ENCODE measurements around the gene AFF4. TPM values are rescaled to one million over a fixed set of nuclear protein-coding genes. Genes with fewer than 3 reads are reported as not detected.

AFF4 gene
- polyA plus RNA-seq, 3 donors from 2014 or later, result 10.7 to 31.8 (median 11.7) TPM

DNA sequence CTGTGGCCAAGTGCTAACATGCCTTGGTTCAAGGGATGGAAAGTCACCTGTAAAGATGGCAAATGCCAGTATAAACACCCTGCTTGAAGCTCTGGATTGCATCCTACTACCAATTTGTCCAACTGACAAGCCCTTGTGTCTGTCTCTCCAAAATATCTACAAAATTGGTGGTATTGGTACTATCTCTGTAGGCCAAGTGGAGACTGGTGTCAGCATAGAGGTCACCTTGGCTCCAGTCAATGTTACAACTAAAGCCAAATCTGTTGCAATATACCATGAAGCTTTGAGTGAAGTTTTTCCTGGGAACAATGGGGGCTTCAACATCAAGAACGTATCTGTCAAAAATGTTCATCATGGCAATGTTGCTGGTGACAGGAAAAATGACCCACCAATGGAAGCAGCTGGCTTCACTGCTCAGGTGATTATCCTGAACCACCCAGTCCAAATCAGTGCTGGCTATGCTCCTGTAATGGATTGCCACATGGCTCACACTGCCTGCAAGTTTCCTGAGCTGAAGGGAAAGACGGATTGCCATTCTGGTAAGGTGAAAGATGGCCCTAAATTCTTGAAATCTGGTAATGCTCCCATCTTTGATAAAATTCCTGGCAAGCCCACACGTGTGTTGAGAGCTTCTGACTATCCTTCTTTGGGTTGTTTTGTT is 19.9 kb downstream of the AFF4 start:
- DNase-seq, result no peak
- H3K9me3 Mint-ChIP-seq, result no peaks in the 10 kb centered on the region
- H3K36me3 Mint-ChIP-seq, result no peaks in the 10 kb centered on the region
- H3K4me1 Mint-ChIP-seq, result peaks cover 60 to 68% of the 10 kb centered on the region in 2 donors
- H3K4me3 Mint-ChIP-seq, result peak overlapping the region in 2 of 5 donors; percentile 10 to 30
- H3K27ac Mint-ChIP-seq, result peak overlapping the region in 1 of 6 donors; percentile 46
- H3K27me3 Mint-ChIP-seq (ENCODE audit: low read depth in 3 of 3), result peaks cover 0 to 4% (median 0%) of the 10 kb centered on the region in 3 donors

DNA sequence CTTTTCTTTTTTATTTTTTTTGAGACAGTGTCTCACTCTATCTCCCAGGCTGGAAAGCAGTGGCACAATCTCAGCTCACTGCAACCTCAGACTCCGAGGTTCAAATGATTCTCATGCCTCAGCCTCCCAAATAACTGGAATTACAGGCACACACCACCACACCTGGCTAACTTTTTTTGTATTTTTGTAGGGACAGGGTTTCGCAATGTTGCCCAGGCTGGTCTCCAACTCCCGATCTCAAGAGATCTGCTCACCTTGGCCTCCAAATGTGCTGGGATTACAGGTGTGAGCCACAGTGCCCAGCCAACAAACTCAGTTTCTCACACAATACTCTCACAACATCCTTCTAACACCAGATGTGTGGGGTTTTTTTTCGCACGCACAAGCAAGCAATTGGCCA is 22.1 kb downstream of the AFF4 start:
- Mint-ChIP-seq H3K36me3 (peaks cover 0 to 5% (median 4%) of the 10 kb centered on the region in 3 donors), H3K4me1 (peaks cover 55 to 69% of the 10 kb centered on the region in 2 donors), H3K4me3 (no peak overlapping the region), H3K27me3 (ENCODE audit: low read depth in 3 of 3) (peaks cover 0 to 4% (median 0%) of the 10 kb centered on the region in 3 donors), H3K27ac (peak overlapping the region in 4 of 6 donors; percentile 6 to 58 (median 46)), H3K9me3 (no peaks in the 10 kb centered on the region)
- DNase-seq, result no peak

DNA sequence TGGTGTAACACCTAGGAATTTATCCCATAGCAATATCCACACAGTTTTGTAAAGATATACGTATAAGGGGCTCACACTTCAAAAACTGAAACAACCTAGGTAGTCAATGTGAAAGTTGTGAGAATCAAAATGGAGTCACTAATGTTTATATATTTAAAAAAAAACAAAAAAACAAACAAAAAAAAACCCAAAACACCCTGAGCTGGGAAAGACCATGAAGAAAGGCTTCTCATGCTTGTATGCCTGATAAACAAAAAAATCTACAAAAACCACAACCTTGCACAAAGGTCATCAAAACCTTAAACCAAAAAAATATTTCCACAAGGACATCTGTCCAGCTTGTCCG is 35.4 kb downstream of the AFF4 start:
- no peaks in the 10 kb centered on the region for H3K9me3 Mint-ChIP-seq
- H3K4me1 Mint-ChIP-seq, result peaks cover 11 to 51% of the 10 kb centered on the region in 2 donors
- peaks cover 0 to 2% (median 0%) of the 10 kb centered on the region in 3 donors for H3K27me3 Mint-ChIP-seq (ENCODE audit: low read depth in 3 of 3)
- H3K4me3 Mint-ChIP-seq, result no peak overlapping the region
- H3K36me3 Mint-ChIP-seq, result peaks cover 11 to 32% (median 31%) of the 10 kb centered on the region in 3 donors
- no peak for DNase-seq
- H3K27ac Mint-ChIP-seq, result peak overlapping the region in 1 of 6 donors; percentile 7

DNA sequence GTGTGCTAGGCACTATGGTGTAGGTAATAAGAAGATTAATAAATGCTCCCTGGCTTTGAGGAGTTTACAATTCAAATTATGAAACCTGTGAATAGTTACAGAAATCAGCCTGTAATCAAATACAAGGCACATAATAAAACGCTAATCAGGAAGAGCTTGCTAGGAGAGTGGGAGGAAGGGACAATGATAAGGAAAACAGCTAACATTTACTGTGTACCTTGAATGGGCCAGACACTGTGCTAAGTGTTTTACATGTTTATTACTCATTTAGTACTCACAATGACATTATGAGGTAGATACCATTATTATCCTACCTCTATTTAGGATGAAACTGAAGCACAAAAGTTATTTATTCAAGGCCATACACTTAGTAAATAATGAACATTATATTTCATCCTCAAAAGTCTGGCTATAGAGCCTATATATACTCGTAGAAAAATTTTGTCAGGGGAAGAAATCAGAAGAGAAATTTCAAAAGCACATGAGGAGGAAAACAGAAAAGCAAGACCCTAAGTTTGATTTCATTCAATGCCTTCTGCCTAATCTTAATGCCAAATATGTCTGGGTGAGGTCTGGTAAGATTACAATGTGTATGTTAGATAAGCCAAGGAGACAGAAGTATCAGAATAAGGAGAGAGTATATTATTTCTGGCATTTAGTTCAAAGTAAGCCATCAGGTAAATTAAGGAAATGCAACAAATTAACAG is 35.9 kb downstream of the AFF4 start:
- peaks cover 11 to 51% of the 10 kb centered on the region in 2 donors for H3K4me1 Mint-ChIP-seq
- peak overlapping the region in 1 of 6 donors; percentile 2 for H3K27ac Mint-ChIP-seq
- H3K4me3 Mint-ChIP-seq, result no peak overlapping the region
- H3K27me3 Mint-ChIP-seq (ENCODE audit: low read depth in 3 of 3), result peaks cover 0 to 2% (median 0%) of the 10 kb centered on the region in 3 donors
- no peaks in the 10 kb centered on the region for H3K9me3 Mint-ChIP-seq
- DNase-seq, result no peak
- H3K36me3 Mint-ChIP-seq, result peaks cover 11 to 29% (median 28%) of the 10 kb centered on the region in 3 donors

DNA sequence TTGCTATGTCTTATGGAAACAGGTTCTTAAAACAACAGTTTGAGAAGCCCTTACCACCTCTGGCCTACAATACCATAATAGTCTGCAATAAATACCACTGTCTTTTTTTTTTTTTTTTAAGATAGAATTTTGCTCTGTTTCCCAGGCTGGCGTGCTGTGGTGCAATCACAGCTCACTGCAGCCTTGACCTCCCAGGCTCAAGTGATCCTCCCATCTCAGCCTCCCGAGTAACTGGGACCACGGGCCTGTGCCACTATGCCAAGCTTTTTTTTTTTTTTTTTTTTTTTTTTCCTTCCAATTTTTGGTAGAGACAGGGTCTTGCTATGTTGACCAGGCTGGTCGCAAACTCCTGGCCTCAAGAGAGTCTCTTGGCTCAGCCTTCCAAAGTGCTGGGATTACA is 37.0 kb downstream of the AFF4 start:
- H3K4me3 Mint-ChIP-seq, result no peak overlapping the region
- peaks cover 0 to 2% (median 0%) of the 10 kb centered on the region in 3 donors for H3K27me3 Mint-ChIP-seq (ENCODE audit: low read depth in 3 of 3)
- peaks cover 11 to 34% (median 28%) of the 10 kb centered on the region in 3 donors for H3K36me3 Mint-ChIP-seq

DNA sequence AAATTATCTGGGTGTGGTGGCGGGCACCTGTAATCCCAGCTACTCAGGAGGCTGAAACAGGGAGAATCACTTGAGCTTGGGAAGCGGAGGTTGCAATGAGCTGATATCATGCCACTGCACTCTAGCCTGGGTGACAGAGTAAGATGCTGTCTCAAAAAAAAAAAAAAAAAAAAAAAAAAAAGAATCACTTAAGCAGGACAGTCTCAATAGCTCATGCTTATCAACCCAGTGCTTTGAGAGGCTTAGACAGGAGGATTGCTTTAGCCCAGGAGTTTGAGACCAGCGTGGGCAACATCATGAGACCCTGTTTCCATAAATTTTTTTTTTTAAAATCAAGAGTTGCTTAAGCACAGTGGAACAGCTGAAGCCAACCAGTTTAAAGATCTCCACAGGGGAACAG is 47.3 kb downstream of the AFF4 start:
- H3K27me3 Mint-ChIP-seq (ENCODE audit: low read depth in 3 of 3), result peaks cover 0 to 2% (median 0%) of the 10 kb centered on the region in 3 donors
- peaks cover 9 to 18% (median 9%) of the 10 kb centered on the region in 3 donors for H3K36me3 Mint-ChIP-seq
- peak overlapping the region in 4 of 6 donors; percentile 8 to 77 (median 44) for H3K27ac Mint-ChIP-seq
- no peak for DNase-seq
- peaks cover 4 to 27% of the 10 kb centered on the region in 2 donors for H3K4me1 Mint-ChIP-seq
- no peak overlapping the region for H3K4me3 Mint-ChIP-seq
- no peaks in the 10 kb centered on the region for H3K9me3 Mint-ChIP-seq

More for the DNA sequence above, 37.0 kb downstream of the AFF4 start:
- H3K9me3 Mint-ChIP-seq, result no peaks in the 10 kb centered on the region
- H3K27ac Mint-ChIP-seq, result peak overlapping the region in 1 of 6 donors; percentile 61
- peaks cover 11 to 55% of the 10 kb centered on the region in 2 donors for H3K4me1 Mint-ChIP-seq
- no peak for DNase-seq

DNA sequence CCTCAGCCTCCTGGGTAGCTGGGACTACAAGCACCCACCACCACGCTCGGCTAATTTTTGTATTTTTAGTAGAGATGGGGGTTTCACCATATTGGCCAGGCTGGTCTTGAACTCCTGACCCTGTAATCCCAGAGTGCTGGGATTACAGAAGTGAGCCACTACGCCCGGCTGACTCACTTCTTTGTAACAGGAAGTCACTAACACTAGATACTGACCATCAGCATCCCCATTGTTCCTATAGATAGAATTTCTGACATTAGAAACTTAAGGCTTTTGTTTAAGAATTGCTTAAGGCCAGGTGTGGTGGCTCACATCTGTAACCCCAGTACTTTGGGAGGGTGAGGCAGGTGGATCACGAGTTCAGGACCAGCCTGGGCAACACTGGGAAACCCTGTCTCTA is 47.8 kb downstream of the AFF4 start:
- H3K4me1 Mint-ChIP-seq, result peaks cover 4 to 31% of the 10 kb centered on the region in 2 donors
- H3K27ac Mint-ChIP-seq, result peak overlapping the region in 1 of 6 donors; percentile 55

DNA sequence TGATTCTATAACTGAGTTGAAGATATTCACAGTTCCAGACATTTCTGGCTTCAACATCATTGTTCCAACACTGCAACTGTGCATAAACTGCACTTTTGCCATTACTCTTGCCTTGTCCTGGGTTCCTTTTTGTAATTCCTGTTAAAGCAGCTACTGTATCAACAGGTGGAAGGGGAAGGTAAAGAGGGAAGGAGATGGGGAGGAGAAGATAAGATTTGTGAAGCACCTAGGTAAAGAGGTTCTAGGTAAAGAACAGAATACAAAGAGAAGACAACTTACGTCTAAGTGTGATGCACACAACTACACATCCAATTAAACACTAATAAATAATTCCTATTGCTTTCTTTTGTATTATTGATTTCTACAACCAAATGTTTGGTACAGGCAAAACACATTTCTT is 53.7 kb downstream of the AFF4 start:
- peaks cover 7 to 10% (median 9%) of the 10 kb centered on the region in 3 donors for H3K36me3 Mint-ChIP-seq
- no peaks in the 10 kb centered on the region for H3K9me3 Mint-ChIP-seq
- H3K4me1 Mint-ChIP-seq, result peaks cover 15 to 56% of the 10 kb centered on the region in 2 donors
- no peak overlapping the region for H3K27ac Mint-ChIP-seq
- H3K4me3 Mint-ChIP-seq, result no peak overlapping the region
- peaks cover 0 to 2% (median 0%) of the 10 kb centered on the region in 3 donors for H3K27me3 Mint-ChIP-seq (ENCODE audit: low read depth in 3 of 3)
- no peak for DNase-seq

More for the DNA sequence above, 47.8 kb downstream of the AFF4 start:
- no peak for DNase-seq
- Mint-ChIP-seq H3K9me3 (no peaks in the 10 kb centered on the region), H3K4me3 (no peak overlapping the region), H3K36me3 (peaks cover 7 to 17% (median 9%) of the 10 kb centered on the region in 3 donors), H3K27me3 (ENCODE audit: low read depth in 3 of 3) (peaks cover 0 to 2% (median 0%) of the 10 kb centered on the region in 3 donors)

DNA sequence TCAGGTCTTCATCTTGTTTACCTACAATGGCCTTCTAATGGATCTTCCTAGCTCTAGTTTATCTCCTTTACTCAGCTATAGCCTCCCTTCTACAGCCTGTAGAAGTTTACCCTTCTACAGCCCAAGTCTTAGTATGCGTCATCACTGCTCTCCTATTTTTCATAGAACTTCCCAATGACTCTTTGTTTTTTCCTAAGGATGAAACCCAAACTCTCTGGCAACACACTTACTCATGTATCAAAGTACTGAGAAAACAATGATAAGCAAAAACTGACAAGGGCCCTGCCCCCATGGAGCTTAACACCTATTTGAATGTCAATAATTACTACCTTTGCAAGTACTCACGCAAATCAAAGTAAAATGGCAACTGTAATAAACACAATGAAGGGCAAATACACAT is 56.3 kb downstream of the AFF4 start:
- Mint-ChIP-seq H3K27ac (no peak overlapping the region), H3K4me1 (peaks cover 17 to 52% of the 10 kb centered on the region in 2 donors), H3K4me3 (no peak overlapping the region), H3K36me3 (peaks cover 8 to 15% (median 10%) of the 10 kb centered on the region in 3 donors), H3K9me3 (no peaks in the 10 kb centered on the region), H3K27me3 (ENCODE audit: low read depth in 3 of 3) (peaks cover 0 to 2% (median 0%) of the 10 kb centered on the region in 3 donors)
- DNase-seq, result no peak

DNA sequence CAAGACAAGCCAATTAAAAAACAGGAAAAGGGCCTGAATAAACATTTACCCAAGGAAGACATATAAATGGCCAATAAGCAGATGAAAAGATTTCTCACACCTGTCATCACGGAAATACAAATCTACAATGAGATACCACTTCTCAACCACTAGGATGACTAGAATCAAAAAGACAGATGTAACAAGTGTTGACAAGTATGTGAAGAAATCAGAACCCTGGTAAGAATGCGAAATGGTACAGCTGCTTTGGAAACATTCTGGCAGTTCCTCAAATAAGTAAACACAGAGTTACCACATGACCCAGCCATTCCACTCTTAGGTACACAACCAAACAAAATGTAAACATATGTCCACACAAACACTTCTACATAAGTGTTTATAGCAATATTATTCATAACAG is 57.5 kb downstream of the AFF4 start:
- Mint-ChIP-seq H3K4me3 (no peak overlapping the region), H3K4me1 (peaks cover 16 to 43% of the 10 kb centered on the region in 2 donors), H3K36me3 (peaks cover 4 to 12% (median 8%) of the 10 kb centered on the region in 3 donors), H3K9me3 (no peaks in the 10 kb centered on the region), H3K27me3 (ENCODE audit: low read depth in 3 of 3) (no peaks in the 10 kb centered on the region), H3K27ac (peak overlapping the region in 3 of 6 donors; percentile 2 to 24 (median 23))
- no peak for DNase-seq

DNA sequence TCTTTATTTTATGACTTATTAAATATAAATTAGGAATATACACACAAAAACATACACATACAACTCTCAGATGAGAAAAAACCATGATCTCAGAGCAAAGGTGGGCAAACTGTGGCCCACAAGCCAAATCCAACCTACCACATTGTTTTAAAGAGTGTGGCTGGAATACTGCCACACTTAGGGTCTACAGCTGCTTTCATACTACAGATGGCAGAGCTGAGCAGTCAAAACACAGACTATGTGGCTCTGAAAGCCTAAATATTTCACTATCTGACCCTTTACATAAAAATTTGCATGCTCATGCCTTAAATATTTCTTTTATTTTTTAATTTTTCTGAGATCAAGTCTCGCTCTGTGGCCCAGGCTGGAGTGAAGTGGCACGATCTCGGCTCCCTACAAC is 61.7 kb downstream of the AFF4 start:
- Mint-ChIP-seq H3K4me1 (peaks cover 14 to 31% of the 10 kb centered on the region in 2 donors), H3K9me3 (no peaks in the 10 kb centered on the region), H3K27me3 (ENCODE audit: low read depth in 3 of 3) (no peaks in the 10 kb centered on the region), H3K4me3 (no peak overlapping the region), H3K36me3 (peaks cover 6 to 27% (median 6%) of the 10 kb centered on the region in 3 donors), H3K27ac (no peak overlapping the region)
- no peak for DNase-seq

DNA sequence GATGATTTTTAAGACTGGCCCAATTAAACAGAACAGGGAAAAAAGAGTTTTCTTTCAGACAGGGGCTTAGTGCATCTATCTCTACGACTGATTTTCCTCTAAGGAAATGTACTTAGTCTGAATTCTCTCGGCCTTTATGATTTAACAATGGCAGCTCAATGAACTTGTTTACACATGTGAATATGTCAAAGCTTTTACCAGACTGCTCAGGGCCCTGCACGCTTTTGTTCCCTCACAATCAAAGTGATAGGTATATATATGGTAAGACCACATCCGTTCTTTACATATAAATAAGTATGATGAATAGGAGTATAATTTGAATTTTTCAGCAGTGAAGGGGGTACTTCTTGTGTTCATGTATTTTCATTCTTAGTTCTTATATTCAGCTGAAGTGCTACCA is 62.4 kb downstream of the AFF4 start:
- Mint-ChIP-seq H3K4me1 (peaks cover 13 to 24% of the 10 kb centered on the region in 2 donors), H3K27ac (no peak overlapping the region), H3K36me3 (peaks cover 10 to 34% (median 12%) of the 10 kb centered on the region in 3 donors), H3K27me3 (ENCODE audit: low read depth in 3 of 3) (no peaks in the 10 kb centered on the region), H3K9me3 (no peaks in the 10 kb centered on the region), H3K4me3 (no peak overlapping the region)
- no peak for DNase-seq

DNA sequence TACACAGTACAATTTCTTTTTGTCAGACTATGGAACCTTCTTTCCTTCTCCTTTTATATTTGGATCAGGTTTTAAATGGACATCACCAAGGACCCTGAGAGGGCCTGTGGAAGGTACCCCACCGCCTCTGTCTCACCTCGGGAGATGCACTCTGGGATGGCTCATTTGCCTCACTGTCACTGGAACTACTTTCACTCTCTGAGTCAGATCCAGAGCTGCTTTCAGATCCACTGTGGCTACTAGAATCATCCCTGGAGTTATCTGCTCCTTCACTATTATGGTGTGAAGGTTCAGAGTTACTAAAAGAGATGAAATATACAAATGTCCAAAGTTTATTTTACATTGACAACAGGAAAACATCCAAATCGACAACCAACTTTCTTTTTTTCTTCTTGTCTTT is 65.3 kb downstream of the AFF4 start:
- Mint-ChIP-seq H3K9me3 (no peaks in the 10 kb centered on the region), H3K27ac (no peak overlapping the region), H3K27me3 (ENCODE audit: low read depth in 3 of 3) (no peaks in the 10 kb centered on the region), H3K36me3 (peaks cover 17 to 47% (median 26%) of the 10 kb centered on the region in 3 donors), H3K4me1 (peaks cover 0 to 6% of the 10 kb centered on the region in 2 donors), H3K4me3 (no peak overlapping the region)
- no peak for DNase-seq

DNA sequence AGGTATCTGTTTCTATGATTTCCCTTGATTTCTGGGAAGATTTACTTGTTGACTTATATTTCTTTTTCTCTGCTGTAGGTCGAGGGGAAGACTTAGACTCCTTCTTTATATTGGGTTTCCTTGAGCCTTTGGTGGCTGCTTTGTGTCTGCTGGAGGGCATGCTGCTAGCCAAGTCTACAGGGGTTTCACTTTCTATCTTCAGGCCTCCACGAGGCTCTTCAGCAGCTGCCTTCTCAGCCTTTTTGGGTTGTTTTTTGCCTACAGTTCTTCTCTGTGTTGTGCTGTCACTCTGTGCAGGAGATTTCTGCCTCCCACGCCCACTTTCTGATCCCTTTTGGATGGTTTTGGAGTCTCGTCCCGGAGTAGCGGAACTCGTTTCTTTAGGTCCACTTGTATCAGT is 66.7 kb downstream of the AFF4 start:
- peaks cover 13 to 58% (median 40%) of the 10 kb centered on the region in 3 donors for H3K36me3 Mint-ChIP-seq
- peak overlapping the region in 5 of 6 donors; percentile 57 to 88 (median 75) for H3K27ac Mint-ChIP-seq
- no peak overlapping the region for H3K4me3 Mint-ChIP-seq
- no peak for DNase-seq
- no peaks in the 10 kb centered on the region for H3K9me3 Mint-ChIP-seq
- no peaks in the 10 kb centered on the region for H3K27me3 Mint-ChIP-seq (ENCODE audit: low read depth in 3 of 3)
- peaks cover 0 to 5% of the 10 kb centered on the region in 2 donors for H3K4me1 Mint-ChIP-seq

Measured in immature natural killer cell (primary cell).